H9 (cell line): ENCODE results near the gene TIAM2. TPM values are rescaled to one million over a fixed set of nuclear protein-coding genes. Genes with fewer than 3 reads are reported as not detected.

Source experiments
- DNase-seq: peaks from one replicate; pipeline ENCODE4 v3.0.0-alpha.2; 2017
- H2AFZ ChIP-seq: one replicate; pipeline ENCODE4 v1.6.1; 2013; ENCODE audit warnings: mild to moderate bottlenecking, low read length, control low read depth, moderate library complexity
- H2AK5ac ChIP-seq: 2 replicates; pipeline ENCODE4 v1.6.1; 2013; ENCODE audit warnings: low read length, control low read depth, mixed read lengths; ENCODE audit not compliant: insufficient read length
- H2BK120ac ChIP-seq: one replicate; pipeline ENCODE4 v1.6.1; 2013; ENCODE audit warnings: low read depth, mild to moderate bottlenecking, low read length, control low read depth, inconsistent platforms; ENCODE audit not compliant: poor library complexity, severe bottlenecking
- H2BK12ac ChIP-seq: 2 replicates; pipeline ENCODE4 v1.6.1; 2013; ENCODE audit warnings: low read length, control low read depth, mixed read lengths, low read depth; ENCODE audit not compliant: insufficient read length
- H2BK15ac ChIP-seq: 2 replicates; pipeline ENCODE4 v1.6.1; 2013; ENCODE audit warnings: low read depth, low read length, control low read depth
- H2BK20ac ChIP-seq: one replicate; pipeline ENCODE4 v1.6.1; 2013; ENCODE audit warnings: low read depth, mild to moderate bottlenecking, low read length, control low read depth, inconsistent platforms; ENCODE audit not compliant: poor library complexity, severe bottlenecking
- H2BK5ac ChIP-seq: 2 replicates; pipeline ENCODE4 v1.6.1; 2013; ENCODE audit warnings: low read length, control low read depth, mixed read lengths; ENCODE audit not compliant: insufficient read length
- H3K14ac ChIP-seq: 2 replicates; pipeline ENCODE4 v1.6.1; 2013; ENCODE audit warnings: low read length, control low read depth; ENCODE audit not compliant: insufficient read depth
- H3K18ac ChIP-seq: 2 replicates; pipeline ENCODE4 v1.6.1; 2013; ENCODE audit warnings: low read depth, mild to moderate bottlenecking, mixed read lengths, low read length, control low read depth; ENCODE audit not compliant: insufficient read length
- H3K23ac ChIP-seq: 2 replicates; pipeline ENCODE4 v1.6.1; 2013; ENCODE audit warnings: low read length, control low read depth, mixed read lengths, low read depth; ENCODE audit not compliant: insufficient read length
- H3K23me2 ChIP-seq: 2 replicates; pipeline ENCODE4 v1.6.1; 2013; ENCODE audit warnings: low read depth, mild to moderate bottlenecking, mixed read lengths, low read length, control low read depth; ENCODE audit not compliant: insufficient read length, poor library complexity, severe bottlenecking
- H3K27ac ChIP-seq: 2 replicates; pipeline ENCODE4 v1.5.1; 2013; ENCODE audit warnings: low read length, control low read depth, mixed read lengths, low read depth; ENCODE audit not compliant: insufficient read length
- H3K27me3 ChIP-seq: 2 replicates; pipeline ENCODE4 v1.6.1; 2013; ENCODE audit warnings: low read length, control low read depth, inconsistent platforms; ENCODE audit not compliant: insufficient read depth
- H3K4ac ChIP-seq: 2 replicates; pipeline ENCODE4 v1.6.1; 2013; ENCODE audit warnings: low read depth, mild to moderate bottlenecking, control low read depth, inconsistent platforms, low read length, moderate library complexity
- H3K4me1 ChIP-seq: 2 replicates; pipeline ENCODE4 v1.6.1; 2013; ENCODE audit warnings: low read length, control low read depth, inconsistent platforms; ENCODE audit not compliant: insufficient read depth
- H3K4me2 ChIP-seq: 2 replicates; pipeline ENCODE4 v1.6.1; 2013; ENCODE audit warnings: low read length, control low read depth, mixed read lengths; ENCODE audit not compliant: insufficient read length, insufficient read depth
- H3K56ac ChIP-seq: 2 replicates; pipeline ENCODE4 v1.6.1; 2013; ENCODE audit warnings: low read depth, mild to moderate bottlenecking, mixed read lengths, low read length, control low read depth; ENCODE audit not compliant: insufficient read length
- H3K79me1 ChIP-seq: 2 replicates; pipeline ENCODE4 v1.6.1; 2013; ENCODE audit warnings: low read depth, mild to moderate bottlenecking, moderate library complexity, low read length, control low read depth, inconsistent platforms; ENCODE audit not compliant: insufficient read depth, poor library complexity, severe bottlenecking
- H3K79me2 ChIP-seq: 2 replicates; pipeline ENCODE4 v1.6.1; 2013; ENCODE audit warnings: low read length, control low read depth, inconsistent platforms; ENCODE audit not compliant: insufficient read depth
- H3K9ac ChIP-seq: 2 replicates; pipeline ENCODE4 v1.6.1; 2013; ENCODE audit warnings: low read length, control low read depth, mixed read lengths; ENCODE audit not compliant: insufficient read length; ENCODE audit errors: extremely low read depth
- H3K9me3 ChIP-seq: one replicate; pipeline ENCODE4 v1.6.1; 2013; ENCODE audit warnings: low read depth, low read length, inconsistent platforms; ENCODE audit not compliant: control insufficient read depth
- H3T11ph ChIP-seq: one replicate; pipeline ENCODE4 v1.6.1; 2013; ENCODE audit warnings: mild to moderate bottlenecking, low read length, control low read depth, inconsistent platforms
- H4K20me1 ChIP-seq: one replicate; pipeline ENCODE4 v1.6.1; 2013; ENCODE audit not compliant: control insufficient read depth, insufficient read length, insufficient read depth
- H4K5ac ChIP-seq: 2 replicates; pipeline ENCODE4 v1.6.1; 2013; ENCODE audit warnings: low read depth, mild to moderate bottlenecking, mixed read lengths, low read length, control low read depth; ENCODE audit not compliant: insufficient read length
- H4K8ac ChIP-seq: replicated peaks from 2 replicates; pipeline ENCODE4 v1.6.1; 2013; ENCODE audit warnings: low read length, control low read depth, mixed read lengths, low read depth; ENCODE audit not compliant: insufficient read length
- H4K91ac ChIP-seq: 2 replicates; pipeline ENCODE4 v1.6.1; 2013; ENCODE audit warnings: low read depth, mild to moderate bottlenecking, moderate library complexity, mixed read lengths, low read length, control low read depth; ENCODE audit not compliant: insufficient read length
- H3K27ac Mint-ChIP-seq, 3 experiments: 2 replicates in 2 of 3; 3 replicates in 1 of 3; pipeline ENCODE4 v1.8.0; 2020 to 2021; ENCODE audit warnings: mixed read lengths in 3 of 3, mild to moderate bottlenecking in 1 of 3, moderate library complexity in 1 of 3
- H3K27me3 Mint-ChIP-seq: 2 replicates; pipeline ENCODE4 v1.8.0; 2021; ENCODE audit warnings: low read depth, mild to moderate bottlenecking, moderate library complexity, mixed read lengths
- H3K36me3 Mint-ChIP-seq, 3 experiments: 2 replicates in 2 of 3; 3 replicates in 1 of 3; pipeline ENCODE4 v1.8.0; 2020 to 2021; ENCODE audit warnings: low read depth in 3 of 3, mixed read lengths in 3 of 3; ENCODE audit not compliant: insufficient read depth in 1 of 3
- H3K4me1 Mint-ChIP-seq, 2 experiments: 2 replicates each; pipeline ENCODE4 v1.8.0; 2020; ENCODE audit warnings: mixed read lengths in 2 of 2
- H3K4me3 Mint-ChIP-seq, 2 experiments: 2 replicates in 1 of 2; 3 replicates in 1 of 2; pipeline ENCODE4 v1.8.0; 2020 to 2021; ENCODE audit warnings: mild to moderate bottlenecking in 2 of 2, mixed read lengths in 2 of 2, moderate library complexity in 1 of 2
- H3K9me3 Mint-ChIP-seq, 2 experiments: 2 replicates in 1 of 2; 3 replicates in 1 of 2; pipeline ENCODE4 v1.8.0; 2020; ENCODE audit warnings: mild to moderate bottlenecking in 2 of 2, mixed read lengths in 2 of 2, moderate library complexity in 1 of 2
- WGBS: extraction: QIAGEN DNeasy Blood & Tissue Kit; methylation state at CpG from one replicate; pipeline ENCODE4 v1.1.7; 2013; ENCODE audit warnings: missing lambda C conversion rate, low lambda C conversion rate, mixed read lengths; ENCODE audit not compliant: insufficient read length; ENCODE audit errors: extremely low coverage; 5-methylcytosine and 5-hydroxymethylcytosine counted together
- total RNA-seq: library from RNA; stranded (reverse); gene quantifications from 2 replicates; pipeline ENCODE4 v1.2.1, GENCODE V29; 2021
- TF ChIP-seq, protein P1 (sequence below): fragments of 200-600 bp; sonication (generic); conservative IDR thresholded peaks from 3 replicates; pipeline ENCODE4 v1.8.0; 2021; ENCODE audit warnings: antibody characterized with exemption, mild to moderate bottlenecking

The TIAM2 gene
- total RNA-seq, 1 experiment from 2014 or later: 6.3 TPM

DNA sequence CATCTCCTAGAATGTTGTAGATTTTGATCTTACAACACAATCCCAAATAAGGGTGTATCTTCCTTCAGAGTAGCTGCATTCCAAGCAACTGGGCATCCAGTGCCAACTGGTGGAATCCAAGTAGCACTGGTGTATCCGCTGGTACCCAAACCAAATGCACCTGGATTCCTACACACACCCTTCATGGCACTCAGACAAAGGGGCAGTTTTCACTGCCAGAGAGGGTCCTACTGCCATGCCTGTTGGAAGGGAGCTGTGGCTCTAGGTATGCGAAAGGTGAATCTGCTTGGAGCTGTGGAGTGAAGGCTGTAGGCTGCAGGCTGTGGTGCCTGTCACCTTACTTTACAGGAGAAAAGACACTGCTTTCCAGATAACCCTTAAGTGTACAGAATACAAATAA is 251.7 kb downstream of the TIAM2 start:
- DNase-seq: no peak
- Histone ChIP-seq H3K79me1 (no peaks in the 10 kb centered on the region), H3K23me2 (no peaks in the 10 kb centered on the region), H3K18ac (no peak overlapping the region), H3K4ac (no peak overlapping the region), H3K4me2 (no peak overlapping the region), H3K9ac (no peak overlapping the region), H4K91ac (no peak overlapping the region), H4K5ac (no peak overlapping the region), H2BK12ac (no peak overlapping the region), H3T11ph (no peak overlapping the region), H4K20me1 (no peaks in the 10 kb centered on the region), H2BK15ac (no peak overlapping the region), H2BK20ac (no peak overlapping the region), H2AK5ac (no peak overlapping the region), H2BK5ac (no peak overlapping the region), H2BK120ac (no peak overlapping the region), H3K27ac (no peak overlapping the region), H4K8ac (no peak overlapping the region), H2AFZ (no peak overlapping the region), H3K4me1 (no peaks in the 10 kb centered on the region), H3K9me3 (no peaks in the 10 kb centered on the region), H3K56ac (no peak overlapping the region), H3K23ac (no peak overlapping the region), H3K14ac (no peak overlapping the region), H3K27me3 (no peaks in the 10 kb centered on the region), H3K79me2 (no peaks in the 10 kb centered on the region)
- no peaks in the 10 kb centered on the region for H3K27me3 Mint-ChIP-seq
- H3K9me3 Mint-ChIP-seq: no peaks in the 10 kb centered on the region
- no peak overlapping the region; a peak in 1 of 7 replicates for H3K27ac Mint-ChIP-seq
- TF ChIP-seq, protein P1, sequence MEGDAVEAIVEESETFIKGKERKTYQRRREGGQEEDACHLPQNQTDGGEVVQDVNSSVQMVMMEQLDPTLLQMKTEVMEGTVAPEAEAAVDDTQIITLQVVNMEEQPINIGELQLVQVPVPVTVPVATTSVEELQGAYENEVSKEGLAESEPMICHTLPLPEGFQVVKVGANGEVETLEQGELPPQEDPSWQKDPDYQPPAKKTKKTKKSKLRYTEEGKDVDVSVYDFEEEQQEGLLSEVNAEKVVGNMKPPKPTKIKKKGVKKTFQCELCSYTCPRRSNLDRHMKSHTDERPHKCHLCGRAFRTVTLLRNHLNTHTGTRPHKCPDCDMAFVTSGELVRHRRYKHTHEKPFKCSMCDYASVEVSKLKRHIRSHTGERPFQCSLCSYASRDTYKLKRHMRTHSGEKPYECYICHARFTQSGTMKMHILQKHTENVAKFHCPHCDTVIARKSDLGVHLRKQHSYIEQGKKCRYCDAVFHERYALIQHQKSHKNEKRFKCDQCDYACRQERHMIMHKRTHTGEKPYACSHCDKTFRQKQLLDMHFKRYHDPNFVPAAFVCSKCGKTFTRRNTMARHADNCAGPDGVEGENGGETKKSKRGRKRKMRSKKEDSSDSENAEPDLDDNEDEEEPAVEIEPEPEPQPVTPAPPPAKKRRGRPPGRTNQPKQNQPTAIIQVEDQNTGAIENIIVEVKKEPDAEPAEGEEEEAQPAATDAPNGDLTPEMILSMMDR: no peak
- peaks cover 6 to 61% (median 52%) of the 10 kb centered on the region in 3 experiments; a peak in 6 of 7 replicates for H3K36me3 Mint-ChIP-seq
- no peak overlapping the region for H3K4me3 Mint-ChIP-seq
- H3K4me1 Mint-ChIP-seq: peaks cover 6 to 9% of the 10 kb centered on the region in 2 experiments
- WGBS: no CpG with 5 or more reads among the region's 2 CpGs
